Liver (tissue), 9 donors: ENCODE data around the gene OR10A5. TPM values are rescaled to one million over a fixed set of nuclear protein-coding genes. Genes with fewer than 3 reads are reported as not detected.

ENCODE experiments used
- DNase-seq: peaks from one replicate; pipeline ENCODE4 v3.0.0-alpha.2; 2017; ENCODE audit warnings: low spot score
- H3K27ac ChIP-seq, 2 donors: one replicate each; pipeline ENCODE4 v1.7.0; 2013; ENCODE audit warnings: inconsistent platforms in 2 of 2, low read length in 2 of 2, control low read depth in 1 of 2, low read depth in 1 of 2, mild to moderate bottlenecking in 1 of 2
- H3K27me3 ChIP-seq, 4 donors: one replicate each; pipeline versions ENCODE4 v1.6.1 to v1.7.0; 2013; ENCODE audit warnings: low read length in 3 of 4, inconsistent platforms in 1 of 4, mild to moderate bottlenecking in 1 of 4, moderate library complexity in 1 of 4; ENCODE audit not compliant: control insufficient read depth in 4 of 4, insufficient read depth in 4 of 4
- H3K36me3 ChIP-seq, 4 donors: one replicate each; pipeline versions ENCODE4 v1.6.1 to v1.7.0; 2013; ENCODE audit warnings: low read length in 3 of 4, mild to moderate bottlenecking in 3 of 4, low read depth in 1 of 4, moderate library complexity in 1 of 4; ENCODE audit not compliant: control insufficient read depth in 4 of 4, insufficient read depth in 3 of 4
- H3K4me1 ChIP-seq, 4 donors: one replicate each; pipeline versions ENCODE4 v1.6.1 to v1.7.0; 2013; ENCODE audit warnings: low read length in 3 of 4, mild to moderate bottlenecking in 3 of 4, moderate library complexity in 1 of 4; ENCODE audit not compliant: control insufficient read depth in 4 of 4, insufficient read depth in 4 of 4
- H3K4me3 ChIP-seq, 3 donors: one replicate each; pipeline versions ENCODE4 v1.6.1 to v1.7.0; 2013; ENCODE audit warnings: low read length in 3 of 3, control low read depth in 1 of 3, low read depth in 1 of 3, mild to moderate bottlenecking in 1 of 3
- H3K9ac ChIP-seq, 2 donors: one replicate each; pipeline ENCODE4 v1.7.0; 2013; ENCODE audit warnings: low read length in 2 of 2, mild to moderate bottlenecking in 2 of 2, moderate library complexity in 2 of 2, control low read depth in 1 of 2, low read depth in 1 of 2
- H3K9me3 ChIP-seq, 4 donors: one replicate each; pipeline versions ENCODE4 v1.6.1 to v1.7.0; 2013; ENCODE audit warnings: low read length in 3 of 4; ENCODE audit not compliant: control insufficient read depth in 4 of 4
- ATF3 ChIP-seq: IDR thresholded peaks from 2 replicates; pipeline ENCODE4 v1.6.1; 2016; ENCODE audit warnings: antibody characterized with exemption
- CTCF ChIP-seq: fragments of 150-350 bp; IDR thresholded peaks from 2 replicates; pipeline ENCODE4 v1.5.1; 2017; ENCODE audit warnings: improper control_type of control experiment, low read depth, low read length; ENCODE audit not compliant: missing input control
- EGR1 ChIP-seq, 2 donors: IDR thresholded peaks; 2 replicates each; pipeline ENCODE4 v1.6.1; 2016 to 2018; ENCODE audit warnings: antibody characterized with exemption in 2 of 2, low read depth in 2 of 2
- FOXA1 ChIP-seq: IDR thresholded peaks from 2 replicates; pipeline ENCODE4 v1.6.1; 2016; ENCODE audit warnings: antibody characterized with exemption
- FOXA2 ChIP-seq: IDR thresholded peaks from 2 replicates; pipeline ENCODE4 v1.6.1; 2016; ENCODE audit warnings: antibody characterized with exemption
- GABPA ChIP-seq, 2 donors: IDR thresholded peaks in 1 of 2; conservative IDR thresholded peaks in 1 of 2; 2 replicates each; pipeline ENCODE4 v1.6.1; 2016; ENCODE audit warnings: antibody characterized with exemption in 2 of 2, mild to moderate bottlenecking in 1 of 2, moderate library complexity in 1 of 2
- HNF4A ChIP-seq, 2 donors: conservative IDR thresholded peaks; 2 replicates each; pipeline ENCODE4 v1.6.1; 2016; ENCODE audit warnings: antibody characterized with exemption in 2 of 2, mild to moderate bottlenecking in 2 of 2
- HNF4G ChIP-seq: IDR thresholded peaks from 2 replicates; pipeline ENCODE4 v1.6.1; 2016; ENCODE audit warnings: antibody characterized with exemption
- JUND ChIP-seq, 2 donors: IDR thresholded peaks; 2 replicates each; pipeline ENCODE4 v1.6.1; 2016; ENCODE audit warnings: antibody characterized with exemption in 2 of 2
- MAX ChIP-seq: IDR thresholded peaks from 2 replicates; pipeline ENCODE4 v1.6.1; 2016; ENCODE audit warnings: antibody characterized with exemption
- NR2F2 ChIP-seq: IDR thresholded peaks from 2 replicates; pipeline ENCODE4 v1.6.1; 2016; ENCODE audit warnings: antibody characterized with exemption
- RAD21 ChIP-seq, 2 donors: IDR thresholded peaks; 2 replicates each; pipeline ENCODE4 v1.6.1; 2016; ENCODE audit warnings: antibody characterized with exemption in 2 of 2, mild to moderate bottlenecking in 2 of 2
- REST ChIP-seq: IDR thresholded peaks from 2 replicates; pipeline ENCODE4 v1.6.1; 2016; ENCODE audit warnings: antibody characterized with exemption, mild to moderate bottlenecking
- RXRA ChIP-seq, 2 donors: IDR thresholded peaks; 2 replicates each; pipeline ENCODE4 v1.6.1; 2017 to 2018; ENCODE audit warnings: antibody characterized with exemption in 2 of 2, mild to moderate bottlenecking in 1 of 2
- SP1 ChIP-seq: IDR thresholded peaks from 2 replicates; pipeline ENCODE4 v1.6.1; 2018; ENCODE audit warnings: antibody characterized with exemption, mild to moderate bottlenecking
- TAF1 ChIP-seq: conservative IDR thresholded peaks from 2 replicates; pipeline ENCODE4 v1.6.1; 2016; ENCODE audit warnings: antibody characterized with exemption, mild to moderate bottlenecking
- YY1 ChIP-seq: IDR thresholded peaks from 2 replicates; pipeline ENCODE4 v1.6.1; 2016; ENCODE audit warnings: antibody characterized with exemption, mild to moderate bottlenecking
- ZBTB33 ChIP-seq: IDR thresholded peaks from 2 replicates; pipeline ENCODE4 v1.6.1; 2016; ENCODE audit warnings: antibody characterized with exemption
- WGBS: extraction: QIAGEN DNeasy Blood & Tissue Kit; methylation state at CpG from one replicate; pipeline ENCODE4 v1.1.7; 2013; 5-methylcytosine and 5-hydroxymethylcytosine counted together
- polyA plus RNA-seq, 2 donors: library from polyadenylated mRNA; stranded (reverse) in 1 of 2; unstranded in 1 of 2; fragments of 200-250 nt in 1 of 2; fragments of >200 nt in 1 of 2; fragmentation: Nextera tagmentation in 1 of 2; extraction: Ambion mirVana in 1 of 2; gene quantifications; one replicate each; pipeline versions ENCODE4 v1.2.1 to v1.2.3, GENCODE V29; 2013 to 2015
- total RNA-seq, 2 donors: library from RNA; depleted of rRNA; stranded (reverse); fragments of >200 nt; gene quantifications; one replicate each; pipeline ENCODE4 v1.2.3, GENCODE V29; 2014
- donor health status: healthy.
- donor health status: healthy.
- donor health status: healthy.
- donor health status: healthy.
- donor health status: healthy.

Gene OR10A5
- total and polyA plus RNA-seq, 4 donors: not detected

GRCh38 chr11:6824136-6824823 is 21.2 kb upstream of the OR10A5 start:
- peaks cover 0 to 11% (median 0%) of the 10 kb centered on the region in 4 donors for H3K9me3 ChIP-seq
- H3K36me3 ChIP-seq: no peaks in the 10 kb centered on the region
- TF ChIP-seq GABPA (IDR thresholded peaks at IDR 0.05 in 1 of 2, conservative IDR thresholded peaks at IDR 0.05 in 1 of 2) (no peak), REST (no peak), TAF1 (no peak), JUND (IDR thresholded peaks at IDR 0.05) (no peak), MAX (no peak), FOXA1 (no peak), YY1 (no peak), SP1 (no peak), NR2F2 (no peak), ZBTB33 (no peak), RAD21 (IDR thresholded peaks at IDR 0.05) (no peak), ATF3 (no peak), EGR1 (IDR thresholded peaks at IDR 0.05; ENCODE audit: low read depth in 2 of 2) (no peak), HNF4G (no peak), FOXA2 (no peak), RXRA (IDR thresholded peaks at IDR 0.05) (no peak), HNF4A (conservative IDR thresholded peaks at IDR 0.05) (no peak), CTCF (no peak)
- DNase-seq: no peak
- no peak overlapping the region for H3K27ac ChIP-seq
- no peak overlapping the region for H3K4me3 ChIP-seq
- WGBS: 72% methylated on average over 5 of the region's 5 CpGs
- no peaks in the 10 kb centered on the region for H3K4me1 ChIP-seq
- no peak overlapping the region for H3K9ac ChIP-seq
- peaks cover 0 to 2% (median 0%) of the 10 kb centered on the region in 4 donors for H3K27me3 ChIP-seq
